ENCODE measurements around the gene SLC39A11.
A peak's percentile ranks its signal among the peaks of the same experiment; 100 is the strongest.

The SLC39A11 gene

DNA sequence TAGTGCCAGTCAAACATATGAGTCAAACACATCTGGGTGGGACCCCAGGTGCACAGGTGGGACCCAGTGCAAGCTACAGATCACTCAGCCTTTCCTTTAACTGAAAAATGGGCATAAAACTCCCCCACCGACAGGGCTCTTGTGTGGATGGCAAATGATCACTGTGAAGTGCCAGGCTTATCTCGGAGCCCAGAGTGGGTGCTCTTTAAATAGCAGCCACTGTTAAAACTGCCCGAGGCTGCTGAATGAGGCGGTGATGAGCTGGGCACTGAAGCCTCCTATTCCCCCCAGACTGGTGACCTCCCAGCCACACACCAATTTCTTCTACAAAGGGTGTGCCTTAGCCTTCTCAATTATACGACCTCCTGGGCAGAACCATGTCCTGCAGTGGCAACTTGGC lies 433.8 kb downstream of the SLC39A11 start:
- TF ChIP-seq, protein P1, sequence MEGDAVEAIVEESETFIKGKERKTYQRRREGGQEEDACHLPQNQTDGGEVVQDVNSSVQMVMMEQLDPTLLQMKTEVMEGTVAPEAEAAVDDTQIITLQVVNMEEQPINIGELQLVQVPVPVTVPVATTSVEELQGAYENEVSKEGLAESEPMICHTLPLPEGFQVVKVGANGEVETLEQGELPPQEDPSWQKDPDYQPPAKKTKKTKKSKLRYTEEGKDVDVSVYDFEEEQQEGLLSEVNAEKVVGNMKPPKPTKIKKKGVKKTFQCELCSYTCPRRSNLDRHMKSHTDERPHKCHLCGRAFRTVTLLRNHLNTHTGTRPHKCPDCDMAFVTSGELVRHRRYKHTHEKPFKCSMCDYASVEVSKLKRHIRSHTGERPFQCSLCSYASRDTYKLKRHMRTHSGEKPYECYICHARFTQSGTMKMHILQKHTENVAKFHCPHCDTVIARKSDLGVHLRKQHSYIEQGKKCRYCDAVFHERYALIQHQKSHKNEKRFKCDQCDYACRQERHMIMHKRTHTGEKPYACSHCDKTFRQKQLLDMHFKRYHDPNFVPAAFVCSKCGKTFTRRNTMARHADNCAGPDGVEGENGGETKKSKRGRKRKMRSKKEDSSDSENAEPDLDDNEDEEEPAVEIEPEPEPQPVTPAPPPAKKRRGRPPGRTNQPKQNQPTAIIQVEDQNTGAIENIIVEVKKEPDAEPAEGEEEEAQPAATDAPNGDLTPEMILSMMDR (IDR thresholded peaks at IDR 0.05; ENCODE audit: low read depth, low read length, missing control alignments), result no peak
- no peak for DNase-seq
- in situ Hi-C loops (cut with HindIII; ENCODE audit: low pct_ligation_motif_present, low sequenced_read_pairs), result no loop called here
- H3K27me3 ChIP-seq (replicated peaks), result no peaks in the 10 kb centered on the region
- no peaks in the 10 kb centered on the region for H3K36me3 ChIP-seq (replicated peaks)
- H3K4me3 ChIP-seq (ENCODE audit: low read depth, low read length), result no peak overlapping the region
- no peak overlapping the region for H3K27ac ChIP-seq

GRCh38 chr17:72657467-72658317 lies 434.8 kb downstream of the SLC39A11 start:
- TF ChIP-seq, protein P1 (IDR thresholded peaks at IDR 0.05; ENCODE audit: low read depth, low read length, missing control alignments), result peak; percentile 51
- in situ Hi-C loops (cut with HindIII; ENCODE audit: low pct_ligation_motif_present, low sequenced_read_pairs), result no loop called here
- H3K27me3 ChIP-seq (replicated peaks), result no peaks in the 10 kb centered on the region
- H3K4me3 ChIP-seq (ENCODE audit: low read depth, low read length), result no peak overlapping the region
- H3K27ac ChIP-seq, result no peak overlapping the region
- no peak for DNase-seq
- H3K36me3 ChIP-seq (replicated peaks), result no peaks in the 10 kb centered on the region

- Histone ChIP-seq H3K36me3 (replicated peaks) (no peaks in the 10 kb centered on the region), H3K27ac (no peak overlapping the region), H3K4me3 (ENCODE audit: low read depth, low read length) (no peak overlapping the region), H3K27me3 (replicated peaks) (no peaks in the 10 kb centered on the region)
- no peak for DNase-seq
- TF ChIP-seq, protein P1 (IDR thresholded peaks at IDR 0.05; ENCODE audit: low read depth, low read length, missing control alignments), result no peak
- in situ Hi-C loops (cut with HindIII; ENCODE audit: low pct_ligation_motif_present, low sequenced_read_pairs), result no loop called here
Observed at GRCh38 chr17:72656130-72656763, 436.2 kb downstream of the SLC39A11 start.

GRCh38 chr17:72654706-72655105 lies 437.8 kb downstream of the SLC39A11 start:
- TF ChIP-seq, protein P1 (IDR thresholded peaks at IDR 0.05; ENCODE audit: low read depth, low read length, missing control alignments), result no peak

GRCh38 chr17:72651988-72652387 lies 440.5 kb downstream of the SLC39A11 start:
- in situ Hi-C loops (cut with HindIII; ENCODE audit: low pct_ligation_motif_present, low sequenced_read_pairs), result no loop called here
- Histone ChIP-seq H3K27ac (no peak overlapping the region), H3K27me3 (replicated peaks) (no peaks in the 10 kb centered on the region), H3K36me3 (replicated peaks) (no peaks in the 10 kb centered on the region), H3K4me3 (ENCODE audit: low read depth, low read length) (no peak overlapping the region)
- TF ChIP-seq, protein P1 (IDR thresholded peaks at IDR 0.05; ENCODE audit: low read depth, low read length, missing control alignments), result no peak
- DNase-seq, result no peak

More at GRCh38 chr17:72654706-72655105, 437.8 kb downstream of the SLC39A11 start:
- no peak for DNase-seq
- H3K36me3 ChIP-seq (replicated peaks), result no peaks in the 10 kb centered on the region
- in situ Hi-C loops (cut with HindIII; ENCODE audit: low pct_ligation_motif_present, low sequenced_read_pairs), result no loop called here
- H3K27ac ChIP-seq, result no peak overlapping the region
- H3K27me3 ChIP-seq (replicated peaks), result no peaks in the 10 kb centered on the region
- no peak overlapping the region for H3K4me3 ChIP-seq (ENCODE audit: low read depth, low read length)
